Esophagus (tissue), 2 donors: Measurements from ENCODE around the gene ITSN1. TPM values are rescaled to one million over a fixed set of nuclear protein-coding genes. Genes with fewer than 3 reads are reported as not detected.

Experiments
- H3K27ac ChIP-seq, 2 donors: one replicate each; pipeline ENCODE4 v1.5.1; 2013; ENCODE audit warnings: low read depth in 2 of 2, mild to moderate bottlenecking in 2 of 2, inconsistent platforms in 1 of 2, low read length in 1 of 2, moderate library complexity in 1 of 2
- H3K27me3 ChIP-seq, 2 donors: one replicate each; pipeline ENCODE4 v1.6.1; 2013; ENCODE audit warnings: low read length in 2 of 2, control low read depth in 1 of 2, mild to moderate bottlenecking in 1 of 2; ENCODE audit not compliant: insufficient read depth in 2 of 2, control insufficient read depth in 1 of 2
- H3K36me3 ChIP-seq, 2 donors: one replicate each; pipeline ENCODE4 v1.6.1; 2013; ENCODE audit warnings: low read length in 1 of 2; ENCODE audit not compliant: control insufficient read depth in 2 of 2, insufficient read depth in 2 of 2
- H3K4me1 ChIP-seq, 2 donors: one replicate each; pipeline ENCODE4 v1.6.1; 2013; ENCODE audit warnings: low read length in 1 of 2; ENCODE audit not compliant: control insufficient read depth in 2 of 2, insufficient read depth in 2 of 2
- H3K4me3 ChIP-seq, 2 donors: one replicate each; pipeline ENCODE4 v1.5.1; 2013; ENCODE audit warnings: low read length in 2 of 2, mild to moderate bottlenecking in 2 of 2, low read depth in 1 of 2, moderate library complexity in 1 of 2
- H3K9me3 ChIP-seq, 2 donors: one replicate each; pipeline ENCODE4 v1.6.1; 2013; ENCODE audit warnings: mild to moderate bottlenecking in 2 of 2, low read depth in 1 of 2, low read length in 1 of 2, moderate library complexity in 1 of 2; ENCODE audit not compliant: control insufficient read depth in 2 of 2, insufficient read depth in 1 of 2
- WGBS, 2 donors: extraction: QIAGEN DNeasy Blood & Tissue Kit; methylation state at CpG; one replicate each; pipeline ENCODE4 v1.1.7; 2013; 5-methylcytosine and 5-hydroxymethylcytosine counted together
- polyA plus RNA-seq, 2 donors: library from polyadenylated mRNA; stranded (reverse); fragments of 200-250 nt; gene quantifications; one replicate each; pipeline ENCODE4 v1.2.3, GENCODE V29; 2013
- donor health status: healthy with polysubstance abuse.
- donor health status: Bipolar disorder and iron deficiency.

The ITSN1 gene
- polyA plus RNA-seq, 2 donors, result 6.6 to 8.9 TPM

- Histone ChIP-seq H3K27ac (no peak overlapping the region), H3K4me1 (no peaks in the 10 kb centered on the region), H3K4me3 (no peak overlapping the region), H3K36me3 (no peaks in the 10 kb centered on the region), H3K27me3 (no peaks in the 10 kb centered on the region), H3K9me3 (no peaks in the 10 kb centered on the region)
- 61 to 77% methylated on average over 1 of the region's 1 CpG for WGBS, 2 donors
Observed at GRCh38 chr21:33688353-33688752, 46.1 kb downstream of the ITSN1 start.

- Histone ChIP-seq H3K9me3 (no peaks in the 10 kb centered on the region), H3K4me1 (no peaks in the 10 kb centered on the region), H3K36me3 (no peaks in the 10 kb centered on the region), H3K4me3 (no peak overlapping the region), H3K27ac (no peak overlapping the region), H3K27me3 (no peaks in the 10 kb centered on the region)
- 80 to 85% methylated on average over 5 of the region's 5 CpGs for WGBS, 2 donors
Observed at GRCh38 chr21:33690874-33691273, 48.6 kb downstream of the ITSN1 start.

- whole genome bisulfite sequencing, 2 donors, result 91 to 95% methylated on average over 6 of the region's 6 CpGs
- H3K27me3 ChIP-seq, result no peaks in the 10 kb centered on the region
Observed at GRCh38 chr21:33691945-33692603, 49.8 kb downstream of the ITSN1 start.

DNA sequence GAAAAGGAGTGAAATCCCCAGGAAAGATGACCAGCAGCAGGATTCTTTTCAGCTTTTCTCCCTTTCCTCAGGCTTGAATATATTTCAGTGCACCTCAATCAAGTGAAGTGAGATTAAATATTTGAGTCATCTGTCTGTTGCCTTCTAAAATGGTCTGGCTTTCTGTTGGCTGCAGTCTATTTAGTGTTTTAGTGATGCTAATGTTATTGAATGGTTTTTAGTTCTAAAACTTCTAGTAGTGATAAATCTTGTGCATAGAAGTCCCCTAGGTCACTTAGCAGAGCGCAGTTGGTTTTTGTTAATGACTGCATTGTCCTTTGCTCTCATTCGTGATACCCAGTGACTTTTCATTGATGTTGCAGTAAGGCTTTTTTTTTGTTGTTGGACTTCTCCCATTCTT is 53.5 kb downstream of the ITSN1 start:
- Histone ChIP-seq H3K27ac (no peak overlapping the region), H3K9me3 (no peaks in the 10 kb centered on the region), H3K4me1 (no peaks in the 10 kb centered on the region), H3K4me3 (no peak overlapping the region), H3K27me3 (no peaks in the 10 kb centered on the region), H3K36me3 (no peaks in the 10 kb centered on the region)
- WGBS, 2 donors, result 76 to 85% methylated on average over 2 of the region's 2 CpGs

More at GRCh38 chr21:33691945-33692603, 49.8 kb downstream of the ITSN1 start:
- Histone ChIP-seq H3K27ac (no peak overlapping the region), H3K4me1 (no peaks in the 10 kb centered on the region), H3K9me3 (no peaks in the 10 kb centered on the region), H3K4me3 (no peak overlapping the region), H3K36me3 (no peaks in the 10 kb centered on the region)

DNA sequence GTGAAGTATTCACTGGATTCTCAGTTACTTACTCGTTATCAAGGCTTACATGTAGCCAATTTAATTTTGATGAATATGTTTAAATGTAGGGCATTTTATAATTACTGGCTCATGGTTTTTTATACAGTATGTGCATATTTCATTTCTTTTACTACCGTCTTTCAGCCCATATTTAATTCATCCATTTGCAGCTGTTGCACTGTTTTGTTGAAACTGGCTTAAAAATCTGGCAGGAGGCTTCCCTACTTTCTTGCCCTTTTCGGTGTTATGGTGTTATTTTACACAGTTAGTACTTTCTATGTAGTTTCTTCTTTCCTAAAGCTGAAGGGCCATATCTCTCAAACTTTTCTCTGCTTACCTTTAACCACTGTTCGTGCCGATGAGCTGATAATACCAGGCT is 54.2 kb downstream of the ITSN1 start:
- H3K4me1 ChIP-seq, result no peaks in the 10 kb centered on the region
- H3K4me3 ChIP-seq, result no peak overlapping the region
- WGBS, 2 donors, result 61 to 67% methylated on average over 5 of the region's 5 CpGs
- no peaks in the 10 kb centered on the region for H3K36me3 ChIP-seq
- no peaks in the 10 kb centered on the region for H3K9me3 ChIP-seq
- H3K27ac ChIP-seq, result no peak overlapping the region
- H3K27me3 ChIP-seq, result no peaks in the 10 kb centered on the region

GRCh38 chr21:33698087-33698860 is 56.0 kb downstream of the ITSN1 start:
- no peaks in the 10 kb centered on the region for H3K9me3 ChIP-seq
- no peaks in the 10 kb centered on the region for H3K27me3 ChIP-seq
- no peaks in the 10 kb centered on the region for H3K4me1 ChIP-seq
- no peak overlapping the region for H3K27ac ChIP-seq
- WGBS, 2 donors, result 81 to 84% methylated on average over 3 of the region's 3 CpGs
- H3K4me3 ChIP-seq, result no peak overlapping the region
- H3K36me3 ChIP-seq, result no peaks in the 10 kb centered on the region

- Histone ChIP-seq H3K27me3 (no peaks in the 10 kb centered on the region), H3K9me3 (no peaks in the 10 kb centered on the region), H3K27ac (no peak overlapping the region), H3K4me3 (no peak overlapping the region), H3K4me1 (no peaks in the 10 kb centered on the region), H3K36me3 (no peaks in the 10 kb centered on the region)
- WGBS, 2 donors, result 95 to 98% methylated on average over 2 of the region's 2 CpGs
Observed at GRCh38 chr21:33699277-33699676, 57.0 kb downstream of the ITSN1 start.

DNA sequence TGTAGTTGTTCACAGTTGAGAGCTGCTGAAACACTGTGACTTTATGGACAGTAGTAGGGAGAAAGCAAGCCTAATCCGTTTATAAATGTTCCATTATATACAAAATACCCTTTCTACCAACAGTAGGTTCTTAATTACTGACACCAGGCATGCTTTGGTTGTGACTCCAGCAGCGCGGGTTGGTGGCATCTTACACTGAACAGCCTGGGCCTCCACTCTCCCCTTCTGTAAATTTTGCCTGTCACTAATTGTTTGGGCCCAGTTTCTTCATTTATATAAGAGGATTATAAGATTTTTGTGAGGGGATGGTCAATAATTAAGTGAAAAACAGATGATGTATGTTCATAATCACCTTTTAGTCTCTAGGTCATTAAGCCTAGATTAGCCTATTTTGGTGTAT is 58.2 kb downstream of the ITSN1 start:
- H3K27ac ChIP-seq, result no peak overlapping the region
- H3K27me3 ChIP-seq, result no peaks in the 10 kb centered on the region
- H3K36me3 ChIP-seq, result no peaks in the 10 kb centered on the region
- H3K4me1 ChIP-seq, result no peaks in the 10 kb centered on the region
- WGBS, 2 donors, result 88 to 92% methylated on average over 3 of the region's 3 CpGs
- H3K4me3 ChIP-seq, result no peak overlapping the region
- H3K9me3 ChIP-seq, result no peaks in the 10 kb centered on the region

DNA sequence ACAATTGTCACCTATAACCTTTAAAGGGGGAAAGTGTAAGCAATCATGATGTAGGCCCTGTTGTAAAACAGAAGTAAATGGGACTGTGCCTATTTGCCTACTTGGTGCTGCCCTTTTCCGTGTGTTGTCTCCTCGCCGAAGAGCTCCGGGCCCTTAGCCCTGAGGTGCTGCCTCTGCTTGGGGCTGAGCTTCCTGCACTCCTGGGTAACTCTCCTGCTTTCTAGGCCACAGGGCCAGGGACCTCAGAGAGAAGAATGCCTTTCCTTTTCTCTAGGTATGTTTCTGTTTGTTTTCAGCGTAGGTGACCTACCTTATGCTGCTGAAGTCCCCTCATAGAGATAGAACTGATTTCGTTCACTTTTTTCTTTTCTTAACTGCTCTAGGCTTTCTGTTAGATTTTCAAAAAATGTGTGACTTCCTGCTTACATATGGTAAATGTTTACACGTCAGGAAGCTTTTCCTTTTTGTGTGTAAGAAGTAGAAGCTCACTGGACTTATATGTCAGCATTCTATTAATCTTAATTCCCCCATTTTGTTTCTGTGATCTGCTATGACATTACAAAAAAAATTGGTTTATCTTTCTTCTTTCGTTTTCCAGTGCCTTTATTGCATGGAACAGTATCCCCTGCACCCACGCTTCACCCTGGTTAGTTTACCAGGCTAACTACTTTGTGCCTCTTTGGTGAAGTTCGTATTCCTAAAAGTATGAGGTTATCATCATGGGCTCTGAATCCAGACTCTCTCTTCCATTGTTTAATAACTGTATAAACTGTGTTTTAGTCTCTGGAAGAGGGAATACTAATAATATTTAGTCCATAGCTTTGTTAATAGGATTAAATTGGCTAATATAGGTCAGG is 61.7 kb downstream of the ITSN1 start:
- Histone ChIP-seq H3K36me3 (no peaks in the 10 kb centered on the region), H3K27ac (peak overlapping the region in 1 of 2 donors; percentile 21), H3K4me3 (no peak overlapping the region), H3K27me3 (no peaks in the 10 kb centered on the region), H3K4me1 (no peaks in the 10 kb centered on the region), H3K9me3 (no peaks in the 10 kb centered on the region)
- 64 to 71% methylated on average over 10 of the region's 10 CpGs for WGBS, 2 donors
